CD4-positive, alpha-beta T cell treated with Interferon alpha-2 for 1 hour (primary cell): ENCODE results near the gene CAMK2B.

Experiments
- DNase-seq, 2 donors: peaks; one replicate each; pipeline ENCODE4 v3.0.0-alpha.2; 2020 to 2022

Gene CAMK2B

DNA sequence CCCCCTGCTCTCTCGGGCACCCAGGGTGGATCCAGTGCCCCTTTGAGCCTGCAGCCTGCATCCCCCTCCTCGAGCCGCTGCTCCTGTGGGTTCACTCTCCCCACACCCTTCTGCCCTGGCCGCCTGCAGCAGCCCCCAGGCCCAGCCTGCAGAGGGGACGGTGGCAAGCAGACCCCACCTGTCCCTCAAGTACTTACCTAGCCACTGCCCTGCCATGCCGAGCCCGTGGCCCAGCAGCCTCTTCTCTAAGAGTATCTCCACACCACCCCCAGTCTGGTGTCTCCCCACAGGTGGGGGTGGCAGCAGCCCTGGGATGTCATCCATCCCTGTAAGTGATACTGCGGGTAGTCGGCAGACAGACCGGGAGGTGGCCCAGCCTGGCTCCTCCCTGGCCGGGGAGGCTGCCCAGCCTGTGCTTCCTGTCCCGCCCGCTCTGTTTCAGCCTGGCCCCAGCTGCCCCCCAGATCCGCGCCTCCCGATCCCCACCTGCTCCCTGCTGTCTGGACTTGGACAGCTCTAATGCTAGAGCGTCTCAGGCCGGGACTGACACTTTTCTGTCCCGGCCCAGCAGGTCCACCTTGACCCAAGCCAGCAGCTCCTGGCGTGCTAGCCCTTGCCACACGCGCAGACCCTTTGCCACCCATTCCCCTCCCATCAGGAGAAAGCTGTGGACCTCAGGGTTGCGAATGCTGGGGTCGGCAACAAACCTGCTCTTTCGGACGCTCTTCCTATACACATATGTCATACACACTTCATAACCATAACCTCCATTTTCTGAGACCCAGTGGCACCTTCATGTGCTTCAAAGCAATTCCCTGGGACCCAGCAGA is 99.6 kb downstream of the CAMK2B start:
- no peak for DNase-seq

DNA sequence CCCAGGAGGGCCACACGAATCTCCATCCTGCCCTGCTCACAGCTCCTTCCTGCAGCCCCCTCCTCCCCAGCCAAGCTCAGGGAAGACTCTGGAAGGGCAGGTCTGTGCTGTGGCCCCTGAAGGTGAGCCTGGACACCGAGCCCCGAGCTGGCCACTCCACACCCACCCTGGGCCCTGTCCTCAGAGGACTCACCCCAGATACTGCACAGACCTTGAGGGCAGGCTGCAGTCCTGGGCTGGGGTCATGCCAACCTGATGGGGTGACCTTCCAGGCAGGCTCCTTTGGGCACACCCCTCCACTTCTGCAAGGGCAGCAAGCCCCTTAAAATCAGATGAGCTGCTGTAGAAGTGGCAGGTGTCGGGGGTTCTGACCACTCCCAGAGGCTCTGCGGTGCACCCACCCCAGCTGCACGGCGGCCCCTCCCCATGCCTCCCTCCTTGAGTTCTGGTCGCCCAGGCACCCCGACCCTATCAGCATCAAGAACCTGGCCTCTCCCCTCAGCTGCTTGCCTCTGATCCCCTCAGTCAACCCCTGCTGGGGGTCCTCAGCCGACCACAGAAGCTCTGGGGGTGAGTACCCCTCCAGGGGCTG is 100.3 kb downstream of the CAMK2B start:
- no peak for DNase-seq

DNA sequence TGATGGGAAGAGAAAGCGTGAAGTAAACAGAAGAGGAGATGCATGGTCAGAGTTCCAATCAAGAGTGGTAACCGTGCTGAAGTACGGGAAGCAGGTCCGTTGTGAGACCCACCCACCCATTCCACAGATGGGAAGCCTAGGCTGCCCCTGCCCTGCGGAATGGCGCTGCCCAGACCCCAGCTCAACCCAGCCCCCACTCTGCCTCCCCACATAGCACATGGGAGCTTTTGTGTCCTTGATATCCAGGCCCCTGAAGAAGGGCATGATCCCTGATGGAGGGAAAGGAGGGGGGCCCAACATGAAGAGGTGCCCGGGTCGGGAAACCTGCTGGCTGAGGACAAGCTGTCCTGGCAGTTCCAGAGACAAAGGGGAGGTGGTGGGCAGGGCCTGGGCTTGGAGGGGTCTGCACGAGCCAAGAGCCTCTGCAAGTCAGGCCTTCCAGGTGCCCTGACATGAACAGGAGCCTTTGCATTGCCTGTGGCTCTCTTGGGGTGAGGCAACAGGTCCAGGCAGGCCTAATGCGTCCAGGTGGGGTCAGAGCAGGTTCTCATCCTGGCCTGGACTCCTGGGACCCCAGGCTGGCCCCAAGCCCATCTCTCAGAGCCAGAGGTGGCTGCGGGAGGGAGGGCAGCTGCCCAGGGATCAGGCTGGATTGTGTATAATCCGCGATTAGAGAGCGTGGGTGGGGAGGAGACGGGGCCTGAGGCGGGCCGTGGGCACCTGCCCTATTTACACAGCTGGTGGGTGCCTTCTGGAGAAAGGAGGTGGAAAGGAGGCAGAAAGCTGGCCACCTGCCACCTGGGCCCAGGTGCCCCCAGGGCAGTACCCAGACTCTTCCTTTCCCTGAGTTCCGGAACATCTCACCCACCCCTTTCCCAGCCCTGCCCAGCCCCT is 101.1 kb downstream of the CAMK2B start:
- no peak for DNase-seq

DNA sequence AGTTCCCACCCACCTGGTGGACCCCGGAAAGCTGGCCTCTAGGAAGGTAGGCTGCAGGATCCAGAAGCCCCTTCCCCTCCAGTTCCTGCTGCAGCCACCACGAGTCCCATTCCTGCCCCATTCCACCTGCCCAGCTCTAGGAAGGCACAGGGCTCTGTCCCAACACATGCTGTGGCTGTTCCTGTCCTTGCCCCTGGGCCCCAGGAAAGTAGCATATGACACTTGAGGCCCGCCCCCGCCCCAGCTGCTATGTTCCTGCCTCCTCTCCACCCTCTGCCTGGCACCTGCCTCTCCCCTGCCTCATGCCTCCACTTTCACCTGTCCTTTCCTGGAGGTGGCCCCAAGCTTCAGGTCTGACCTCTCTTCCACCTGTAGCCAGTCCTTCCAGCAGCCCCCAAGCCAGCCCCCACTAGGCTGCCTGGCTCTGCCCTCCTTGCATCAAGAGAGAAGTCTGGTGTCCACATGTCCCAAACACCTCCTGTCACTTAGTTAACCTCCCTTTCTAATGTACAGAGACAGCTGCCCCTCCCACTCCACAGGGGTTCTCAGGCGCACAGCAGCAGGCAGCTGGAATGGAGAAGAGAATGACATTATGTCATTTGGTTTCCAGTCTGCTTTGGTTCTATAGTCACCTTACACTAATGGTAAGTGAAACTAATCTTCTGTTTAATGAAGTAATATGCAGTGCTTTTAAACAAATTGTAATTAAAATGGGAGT is 101.9 kb downstream of the CAMK2B start:
- DNase-seq: no peak

DNA sequence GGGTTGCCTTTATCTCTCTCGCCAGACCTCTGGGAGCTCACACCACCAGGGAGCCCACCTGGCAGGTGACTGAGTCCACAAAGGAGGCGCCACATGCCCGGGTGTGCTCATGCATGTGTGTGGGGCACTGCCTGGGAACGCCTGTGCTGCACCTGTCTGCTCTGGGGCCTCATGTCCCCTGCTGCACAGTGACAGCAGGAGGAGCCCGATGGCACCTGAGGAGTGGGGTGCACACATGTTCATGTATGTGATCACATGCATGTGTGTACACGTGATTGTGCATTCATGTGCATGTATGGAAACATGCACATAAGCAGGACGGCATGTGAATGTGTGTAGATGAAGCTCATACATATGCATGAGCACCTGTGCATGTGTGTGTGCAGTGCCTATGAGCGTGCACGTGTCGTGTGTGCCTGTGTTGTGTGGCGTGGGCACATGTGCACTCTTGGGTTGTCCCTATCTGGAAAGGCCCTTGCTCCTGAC is 102.6 kb downstream of the CAMK2B start:
- DNase-seq: no peak

DNA sequence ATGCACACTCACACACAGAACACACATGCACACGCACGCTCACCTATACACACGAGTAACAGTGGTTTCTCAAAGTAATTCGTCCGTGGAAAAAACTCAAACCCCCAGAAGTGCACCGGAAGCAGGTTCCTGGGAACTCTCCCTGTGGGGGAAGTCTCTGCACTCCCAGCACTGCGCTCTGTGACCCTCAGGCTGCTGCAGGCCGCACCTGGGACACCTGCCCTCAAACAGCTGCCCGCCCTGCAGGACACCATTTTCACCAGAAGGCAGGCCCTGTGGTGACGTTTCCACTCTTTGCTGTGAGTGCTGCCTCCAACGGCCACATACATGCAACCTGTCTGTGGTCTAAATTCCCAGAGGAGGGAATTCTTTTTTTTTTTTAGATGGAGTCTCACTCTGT is 103.3 kb downstream of the CAMK2B start:
- DNase-seq: no peak

DNA sequence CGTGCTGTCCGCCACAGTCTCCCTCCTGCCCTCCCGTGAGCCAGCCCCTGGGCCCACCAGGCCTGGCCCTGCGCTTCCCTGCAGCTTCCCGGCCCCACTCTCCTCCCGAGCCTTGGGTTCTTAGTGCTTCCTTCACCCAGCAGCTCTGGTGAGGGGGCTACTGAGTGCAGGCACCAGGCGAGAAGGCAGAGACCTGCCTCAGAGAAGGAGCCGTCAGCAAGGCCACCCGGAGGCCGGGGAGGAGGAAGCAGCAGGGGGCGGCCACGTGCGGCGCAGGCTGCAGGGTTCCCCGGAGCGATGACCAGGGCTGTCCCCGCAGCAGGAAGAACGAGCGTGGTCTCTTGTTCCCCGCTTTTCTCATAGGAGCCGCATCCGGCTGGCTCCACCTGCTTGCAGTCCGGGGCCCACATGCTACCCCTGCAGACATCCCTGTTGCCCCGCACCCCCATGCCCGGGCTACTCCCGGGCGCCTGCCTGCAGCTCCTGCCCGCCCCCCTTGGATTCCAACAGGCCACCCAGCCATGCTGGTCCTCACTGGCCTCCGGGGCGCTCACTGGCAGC is 104.1 kb downstream of the CAMK2B start:
- no peak for DNase-seq

DNA sequence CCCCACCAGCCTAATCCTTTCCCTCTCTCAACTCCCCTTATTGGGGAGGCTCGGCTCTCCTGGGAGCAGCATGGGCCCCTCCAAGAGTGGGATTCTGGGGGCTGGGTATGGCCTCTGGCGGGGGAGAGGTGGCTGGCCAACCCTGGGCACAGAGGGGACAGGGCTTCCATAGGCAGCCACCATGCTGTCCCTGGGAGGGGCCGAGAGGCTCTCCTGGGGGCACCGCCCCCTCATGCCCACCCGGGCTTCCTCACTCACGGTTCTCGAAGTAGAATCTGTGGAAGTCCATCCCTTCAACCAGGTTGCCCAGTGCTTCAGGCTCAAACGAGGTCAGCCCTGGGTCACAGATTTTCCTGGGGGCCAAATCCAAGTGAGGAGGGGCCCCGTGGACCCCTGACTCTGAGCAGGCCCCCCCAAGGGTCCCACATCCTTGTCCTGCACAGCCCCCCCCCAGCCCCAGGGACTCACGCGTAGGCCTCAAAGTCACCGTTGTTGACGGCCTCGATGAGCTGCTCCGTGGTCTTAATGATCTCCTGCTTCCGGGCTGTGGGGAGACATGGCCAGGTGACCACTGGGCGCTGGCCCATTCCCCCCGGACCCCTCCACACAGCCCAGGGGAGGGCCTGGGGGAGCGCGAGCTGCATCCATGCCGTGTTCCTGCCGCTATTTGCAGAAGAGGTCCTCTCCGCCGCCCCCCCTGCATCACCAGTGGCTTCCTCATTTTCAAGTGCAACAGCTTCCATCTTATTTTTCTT is 104.9 kb downstream of the CAMK2B start:
- no peak for DNase-seq

DNA sequence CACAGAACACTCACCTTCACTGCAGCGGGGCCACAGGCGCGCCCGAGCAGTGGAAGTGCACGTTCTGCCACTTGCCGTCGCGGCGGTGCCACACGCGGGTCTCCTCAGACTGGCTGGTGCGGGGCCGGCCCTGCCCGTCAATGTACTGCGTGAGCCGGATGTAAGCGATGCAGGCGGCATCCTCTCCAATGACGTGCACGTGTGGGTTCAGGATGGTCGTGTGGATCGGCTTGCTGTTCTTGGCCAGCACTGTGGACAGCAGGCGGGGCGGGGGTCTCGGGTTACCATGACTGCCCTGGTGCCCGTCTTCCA is 105.4 kb downstream of the CAMK2B start:
- DNase-seq: no peak

DNA sequence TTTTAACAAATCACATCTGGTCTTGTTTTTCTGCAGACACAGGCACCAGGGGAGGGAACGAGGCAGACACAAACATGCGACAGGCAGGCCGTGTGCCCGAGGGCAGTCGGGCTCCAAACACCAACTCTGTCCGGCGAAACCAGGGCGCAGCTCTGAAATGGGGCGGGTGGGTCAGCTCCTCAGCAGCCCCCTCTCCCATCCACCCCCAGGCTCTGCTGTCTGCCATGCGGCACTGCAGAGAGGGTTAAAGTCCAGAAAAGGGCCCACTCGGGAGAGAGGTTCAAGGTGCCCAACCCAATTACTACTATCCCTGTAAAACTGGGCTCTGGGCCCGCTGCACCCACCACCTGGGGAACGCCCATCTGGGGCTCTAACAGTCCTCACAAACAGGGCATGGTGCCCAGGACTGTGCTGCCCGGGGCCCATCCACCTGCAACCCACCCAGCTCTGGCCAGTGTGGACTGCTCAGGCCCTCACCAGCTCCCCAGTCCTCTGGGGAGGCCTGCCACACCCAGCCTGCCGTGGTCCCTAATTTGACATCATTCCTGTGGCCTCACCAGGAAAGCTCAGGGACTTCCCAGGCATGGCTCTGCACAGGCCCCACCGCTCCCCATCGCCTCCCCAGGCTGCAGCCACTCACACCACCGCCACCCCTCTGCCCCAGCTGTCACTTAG is 105.9 kb downstream of the CAMK2B start:
- DNase-seq: no peak

DNA sequence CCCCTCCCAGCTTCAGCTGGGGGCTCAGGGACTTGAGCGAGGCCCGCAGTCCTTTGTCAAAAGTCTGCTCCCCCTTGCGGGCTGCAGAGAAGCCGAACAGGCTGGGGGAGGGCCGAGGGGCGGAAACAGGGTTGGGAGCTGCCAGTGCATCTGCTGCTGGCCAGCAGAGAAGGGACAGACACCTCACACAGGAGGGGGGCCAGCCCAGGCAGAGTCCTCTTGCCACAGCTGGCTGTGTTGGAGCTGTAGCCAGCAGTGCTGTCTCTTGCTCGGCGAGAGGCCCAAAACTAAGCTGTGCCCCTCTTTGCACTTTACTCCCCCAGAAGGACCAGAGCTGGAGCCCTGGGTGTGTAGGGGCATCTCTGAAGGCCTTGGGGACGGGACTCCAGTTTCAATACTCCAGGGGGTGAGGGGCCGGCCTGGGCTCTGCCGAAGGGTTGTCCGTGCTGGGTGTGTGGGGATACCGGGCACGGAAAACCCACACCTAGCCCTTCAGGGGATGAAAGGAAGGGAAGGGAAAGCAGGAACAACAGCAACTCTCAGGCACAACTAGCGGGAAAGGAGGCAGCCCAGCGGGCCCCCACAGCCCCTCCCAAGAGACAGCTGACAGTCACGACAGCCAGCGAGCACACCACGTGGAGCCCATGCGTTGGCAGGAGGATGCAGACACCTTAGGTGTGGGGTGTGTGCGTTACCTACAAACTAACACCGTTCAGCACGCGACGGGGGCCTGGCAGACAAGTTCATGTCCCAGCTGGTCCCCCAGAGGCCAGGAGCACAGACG is 106.8 kb downstream of the CAMK2B start:
- DNase-seq: no peak

DNA sequence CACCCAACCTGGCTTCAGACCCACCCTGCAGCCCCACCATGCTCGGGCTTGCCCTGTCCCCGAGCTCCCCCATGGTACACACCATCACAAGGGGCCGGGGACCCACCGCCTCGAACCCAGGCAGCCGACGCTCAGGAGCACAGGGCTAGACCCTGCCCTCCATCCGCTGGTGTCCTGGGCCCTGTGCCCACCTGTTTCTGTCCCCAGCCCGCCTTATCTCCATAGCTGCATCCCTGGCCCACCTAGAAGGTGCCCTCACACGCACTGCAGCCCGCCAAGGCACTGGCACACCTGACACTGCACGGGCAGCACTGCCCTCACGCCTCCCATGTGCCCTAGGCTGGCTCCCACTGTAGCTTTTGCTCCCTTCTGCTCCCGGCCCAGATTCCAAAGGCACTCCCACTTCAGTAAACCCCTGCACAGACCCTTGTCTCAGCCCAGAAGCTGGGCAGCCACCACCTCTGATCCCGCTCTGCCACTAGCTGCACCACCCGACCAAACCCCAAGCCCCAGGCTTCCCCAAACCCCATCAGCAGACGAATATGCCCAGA is 107.5 kb downstream of the CAMK2B start:
- DNase-seq: no peak

DNA sequence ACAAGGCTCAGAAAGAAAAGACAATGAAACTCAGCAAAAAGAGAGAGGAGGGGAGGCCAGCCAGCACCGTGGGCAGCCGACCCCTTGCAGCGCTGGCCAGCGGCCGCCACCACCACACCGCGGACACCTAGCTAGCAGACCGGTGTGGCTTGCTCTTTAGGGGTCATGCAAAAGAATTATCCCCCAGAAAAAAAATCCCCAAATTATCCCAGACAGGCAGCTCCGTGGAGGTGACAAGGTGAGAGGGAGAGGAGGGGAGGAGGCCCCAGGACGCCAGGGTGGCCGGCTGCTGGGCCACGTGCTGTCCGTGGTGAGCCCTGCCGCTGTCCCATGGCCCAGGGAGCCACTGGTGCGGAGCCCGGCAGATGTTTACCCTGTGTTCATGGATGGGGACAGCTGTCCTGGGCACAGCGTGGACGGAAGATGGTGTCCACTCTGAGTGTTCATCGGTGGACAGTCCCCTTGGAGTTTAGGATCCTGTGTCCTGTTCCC is 108.1 kb downstream of the CAMK2B start:
- no peak for DNase-seq

DNA sequence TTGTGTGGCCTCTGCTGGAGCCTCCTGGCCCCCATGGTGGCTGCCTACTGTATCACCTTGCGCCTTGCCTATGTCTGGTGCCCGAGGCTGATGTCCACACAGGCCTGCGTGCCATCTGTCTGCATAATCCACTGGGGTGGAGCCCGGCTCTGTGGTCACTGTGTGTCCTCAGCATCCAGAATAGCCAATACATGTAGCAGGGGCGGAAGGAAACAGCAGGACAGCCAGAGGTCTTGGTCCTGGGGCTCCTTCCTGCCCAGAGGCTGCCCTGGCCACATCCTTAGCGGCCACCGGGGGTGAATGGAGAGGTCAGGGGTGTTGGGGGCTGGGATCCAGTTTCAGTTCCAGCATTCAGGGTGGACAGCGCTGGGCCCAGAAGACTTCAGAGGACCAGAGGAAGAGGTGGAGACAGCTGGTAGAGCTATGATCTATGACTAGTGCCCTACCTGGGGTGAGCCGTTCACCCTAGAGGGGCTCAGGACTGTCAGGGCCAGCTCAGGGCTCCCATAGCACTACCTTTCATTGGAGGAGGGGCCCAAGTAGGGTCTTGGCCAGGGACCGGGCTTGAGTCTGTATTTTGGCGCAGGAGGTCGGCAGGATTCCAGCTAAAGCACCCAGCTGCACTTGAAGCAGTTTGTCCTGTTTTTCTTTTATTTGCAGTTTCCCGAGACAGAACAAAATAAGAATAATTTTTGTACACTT is 108.7 kb downstream of the CAMK2B start:
- DNase-seq: no peak

DNA sequence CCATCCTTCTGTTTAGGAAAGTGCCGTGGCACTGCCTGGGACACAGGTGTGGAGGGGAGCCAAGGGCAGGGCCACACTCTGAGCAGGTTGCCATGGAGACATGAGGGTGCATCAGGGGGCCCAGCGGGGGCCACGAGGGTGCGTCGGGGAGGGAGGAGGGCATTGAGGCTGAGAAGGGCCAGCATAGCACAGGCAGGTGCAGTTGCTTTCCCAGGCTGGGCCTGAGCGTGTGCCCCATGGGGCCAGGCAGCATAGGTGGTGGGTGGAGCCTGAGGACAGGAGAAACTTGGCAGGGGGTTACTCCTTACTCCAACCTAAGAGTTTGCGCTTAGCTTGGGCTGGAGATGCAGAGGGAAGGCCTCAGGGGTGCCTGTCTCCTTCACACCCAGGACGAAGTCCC is 109.4 kb downstream of the CAMK2B start:
- no peak for DNase-seq

DNA sequence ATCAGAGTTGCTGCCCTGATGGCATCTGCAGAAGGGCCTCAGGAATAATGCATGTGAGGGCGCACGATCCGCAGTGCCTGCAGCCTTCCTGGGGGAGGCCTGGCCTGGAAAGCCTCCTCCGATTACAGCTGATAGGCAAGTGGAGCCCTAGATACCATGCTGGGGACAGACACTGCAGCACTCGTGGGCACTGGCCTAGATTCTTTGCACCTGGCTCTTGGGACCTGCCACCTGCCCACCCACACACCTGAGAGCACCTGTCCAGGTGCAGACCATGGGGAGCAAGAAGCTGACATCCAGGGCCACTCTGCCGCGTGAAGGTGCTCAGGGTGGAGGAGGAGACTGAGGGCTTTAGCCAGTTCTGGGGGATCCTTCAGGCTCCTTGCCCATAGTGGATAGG is 109.9 kb downstream of the CAMK2B start:
- DNase-seq: no peak

DNA sequence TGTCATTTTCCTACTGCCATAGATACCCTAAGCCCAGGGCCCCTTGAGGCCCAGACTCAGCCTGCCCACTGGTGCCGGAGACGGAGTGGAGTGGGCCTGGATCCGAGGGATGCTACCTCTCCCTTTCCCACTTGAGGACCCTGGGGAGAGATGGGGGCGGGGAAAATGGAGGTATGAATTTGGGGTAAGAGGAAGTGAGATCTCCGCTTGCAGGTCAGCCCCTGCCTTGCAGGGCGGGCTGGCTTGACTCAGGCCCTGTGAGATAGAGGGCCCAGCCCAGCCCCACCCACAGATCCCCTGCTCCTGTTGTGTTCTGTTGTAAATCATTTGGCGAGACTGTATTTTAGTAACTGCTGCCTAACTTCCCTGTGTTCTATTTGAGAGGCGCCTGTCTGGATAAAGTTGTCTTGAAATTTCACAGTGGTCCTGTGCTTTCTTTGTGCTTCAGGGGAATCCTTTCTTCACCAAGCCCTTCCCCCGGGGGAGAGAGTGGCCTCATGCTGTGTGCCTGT is 111.5 kb downstream of the CAMK2B start:
- no peak for DNase-seq

DNA sequence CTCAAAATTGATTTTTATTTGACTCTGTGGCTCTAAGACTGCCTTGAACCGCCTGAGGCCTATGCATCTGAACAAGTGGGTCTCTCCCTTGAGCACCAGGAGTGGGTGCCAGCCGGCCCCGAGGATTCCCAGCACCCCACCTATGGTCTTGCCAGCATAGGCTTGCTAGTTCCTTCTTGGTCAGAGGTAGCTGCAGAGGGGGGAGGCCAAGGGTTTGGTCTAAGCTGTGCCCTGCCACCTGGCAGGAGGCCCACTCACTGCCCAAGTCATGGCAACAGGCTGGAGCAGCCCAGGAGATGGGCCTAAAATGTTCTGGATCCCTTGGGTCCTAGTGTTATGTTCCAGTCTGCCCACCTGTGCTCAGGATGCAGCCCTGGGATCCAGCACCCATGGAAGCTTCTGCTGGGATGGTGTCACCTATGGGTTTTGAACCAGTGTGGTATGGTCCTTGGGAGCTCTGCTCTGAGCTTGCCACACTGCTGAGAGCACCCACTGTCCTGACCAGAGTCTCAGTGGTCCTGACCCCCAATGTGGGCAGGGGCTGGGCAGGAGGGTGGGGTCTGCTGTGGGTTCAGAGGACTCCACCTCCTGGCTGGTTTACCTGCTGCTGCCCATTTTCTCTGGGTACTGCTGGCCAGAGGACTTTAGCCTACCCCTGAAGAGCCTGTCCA is 112.1 kb downstream of the CAMK2B start:
- DNase-seq: no peak
